Neural crest cell (in vitro differentiated cells): ENCODE results near the gene TAOK2. TPM values are rescaled to one million over a fixed set of nuclear protein-coding genes. Genes with fewer than 3 reads are reported as not detected.

Experiments used
- DNase-seq: peaks from one replicate; pipeline ENCODE4 v3.0.0; 2021; ENCODE audit warnings: low read depth, mixed read lengths, low spot score
- H3K27ac Mint-ChIP-seq: one replicate; pipeline ENCODE4 v1.8.0; 2021; ENCODE audit warnings: mild to moderate bottlenecking, mixed read lengths; ENCODE audit not compliant: unreplicated experiment
- H3K27me3 Mint-ChIP-seq: 2 replicates; pipeline ENCODE4 v1.8.0; 2021; ENCODE audit warnings: low read depth, mild to moderate bottlenecking, mixed read lengths
- H3K36me3 Mint-ChIP-seq: 2 replicates; pipeline ENCODE4 v1.8.0; 2021; ENCODE audit warnings: low read depth, mild to moderate bottlenecking, mixed read lengths
- H3K4me1 Mint-ChIP-seq: 2 replicates; pipeline ENCODE4 v1.8.0; 2021; ENCODE audit warnings: mixed read lengths
- H3K4me3 Mint-ChIP-seq: one replicate; pipeline ENCODE4 v1.8.0; 2021; ENCODE audit warnings: mild to moderate bottlenecking, mixed read lengths
- H3K9me3 Mint-ChIP-seq: 2 replicates; pipeline ENCODE4 v1.8.0; 2021; ENCODE audit warnings: mixed read lengths
- long read RNA-seq: library from polyadenylated mRNA; unstranded; transcript quantifications from one replicate; pipeline ENCODE4 v2.0.0, GENCODE V29; 2020
- total RNA-seq: library from RNA; stranded (reverse); gene quantifications from 2 replicates; pipeline ENCODE4 v1.2.1, GENCODE V29; 2021
- TF ChIP-seq, protein P1 (sequence below): fragments of 200-600 bp; sonication (generic); conservative IDR thresholded peaks from 2 replicates; pipeline ENCODE4 v1.5.0; 2021; ENCODE audit warnings: antibody characterized with exemption, mild to moderate bottlenecking

The TAOK2 gene
- 67.7 and 73.2 TPM in 2 replicates for total RNA-seq
- long read RNA-seq = 0 reads

- peak within 1 kb of the TSS; percentile 98 for H3K4me3 Mint-ChIP-seq
- DNase-seq = peak; percentile 99
- H3K4me1 Mint-ChIP-seq = peaks cover 38% of the 10 kb centered on the region
- no peaks in the 10 kb centered on the region for H3K27me3 Mint-ChIP-seq
- H3K36me3 Mint-ChIP-seq = peaks cover 27% of the 10 kb centered on the region
- peaks cover 6% of the 10 kb centered on the region for H3K9me3 Mint-ChIP-seq
- H3K27ac Mint-ChIP-seq = peak within 1 kb of the TSS; percentile 91
- TF ChIP-seq, protein P1, sequence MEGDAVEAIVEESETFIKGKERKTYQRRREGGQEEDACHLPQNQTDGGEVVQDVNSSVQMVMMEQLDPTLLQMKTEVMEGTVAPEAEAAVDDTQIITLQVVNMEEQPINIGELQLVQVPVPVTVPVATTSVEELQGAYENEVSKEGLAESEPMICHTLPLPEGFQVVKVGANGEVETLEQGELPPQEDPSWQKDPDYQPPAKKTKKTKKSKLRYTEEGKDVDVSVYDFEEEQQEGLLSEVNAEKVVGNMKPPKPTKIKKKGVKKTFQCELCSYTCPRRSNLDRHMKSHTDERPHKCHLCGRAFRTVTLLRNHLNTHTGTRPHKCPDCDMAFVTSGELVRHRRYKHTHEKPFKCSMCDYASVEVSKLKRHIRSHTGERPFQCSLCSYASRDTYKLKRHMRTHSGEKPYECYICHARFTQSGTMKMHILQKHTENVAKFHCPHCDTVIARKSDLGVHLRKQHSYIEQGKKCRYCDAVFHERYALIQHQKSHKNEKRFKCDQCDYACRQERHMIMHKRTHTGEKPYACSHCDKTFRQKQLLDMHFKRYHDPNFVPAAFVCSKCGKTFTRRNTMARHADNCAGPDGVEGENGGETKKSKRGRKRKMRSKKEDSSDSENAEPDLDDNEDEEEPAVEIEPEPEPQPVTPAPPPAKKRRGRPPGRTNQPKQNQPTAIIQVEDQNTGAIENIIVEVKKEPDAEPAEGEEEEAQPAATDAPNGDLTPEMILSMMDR = no peak
Measured at GRCh38 chr16:29973384-29974246, at the start of gene TAOK2. TSS of gene TAOK2 (plus strand) at chr16:29973868. CDS start at chr16:29977773, 3,905 bp downstream.

DNA sequence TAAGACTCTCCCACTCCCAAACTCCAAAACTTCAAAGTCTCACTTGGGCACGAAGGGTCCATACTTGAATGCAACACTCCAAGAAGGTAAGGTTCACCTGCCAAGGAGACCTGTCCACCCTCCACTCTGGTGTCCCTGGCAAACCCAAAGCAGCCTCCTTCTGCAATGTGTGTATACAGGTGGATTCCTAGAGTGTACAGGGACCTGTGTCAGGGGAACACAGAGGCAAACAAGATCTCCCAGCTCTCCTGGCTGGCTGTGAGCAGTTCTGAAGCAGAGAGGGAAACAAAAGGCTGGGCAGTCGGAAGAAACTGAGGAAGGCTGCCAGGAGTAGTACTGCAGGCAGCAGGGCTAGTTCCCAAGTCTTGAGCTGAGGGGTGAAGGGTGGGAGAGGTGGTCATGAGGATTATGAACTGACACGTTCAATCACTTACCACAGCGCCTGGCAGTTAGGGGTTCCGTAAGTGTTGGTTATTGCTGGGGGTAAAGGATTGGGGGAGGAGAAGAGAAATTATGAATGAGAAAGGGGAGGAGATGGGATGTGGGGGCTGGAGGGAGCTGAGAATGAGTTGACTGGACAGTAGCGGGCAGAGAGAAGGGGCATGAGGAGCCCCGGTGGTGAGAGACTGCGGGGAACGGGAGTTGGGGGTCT, 48.4 kb upstream of the TAOK2 start:
- no peaks in the 10 kb centered on the region for H3K36me3 Mint-ChIP-seq
- no peaks in the 10 kb centered on the region for H3K27me3 Mint-ChIP-seq
- H3K4me3 Mint-ChIP-seq = peak overlapping the region; percentile 96
- no peak for DNase-seq
- peaks cover 31% of the 10 kb centered on the region for H3K4me1 Mint-ChIP-seq
- no peaks in the 10 kb centered on the region for H3K9me3 Mint-ChIP-seq
- peak overlapping the region; percentile 25 for H3K27ac Mint-ChIP-seq
- TF ChIP-seq, protein P1 = no peak

GRCh38 chr16:29925781-29926710, 47.6 kb upstream of the TAOK2 start, which contains the start of gene KCTD13:
TSS of gene KCTD13 (minus strand) at chr16:29926226. CDS start at chr16:29926033, 193 bp downstream.
- DNase-seq = peak; percentile 95
- H3K27me3 Mint-ChIP-seq = no peaks in the 10 kb centered on the region
- H3K4me1 Mint-ChIP-seq = peaks cover 31% of the 10 kb centered on the region
- no peaks in the 10 kb centered on the region for H3K36me3 Mint-ChIP-seq
- H3K9me3 Mint-ChIP-seq = no peaks in the 10 kb centered on the region
- peak within 1 kb of the TSS; percentile 97 for H3K4me3 Mint-ChIP-seq
- TF ChIP-seq, protein P1 = no peak
- H3K27ac Mint-ChIP-seq = peak within 1 kb of the TSS; percentile 100

DNA sequence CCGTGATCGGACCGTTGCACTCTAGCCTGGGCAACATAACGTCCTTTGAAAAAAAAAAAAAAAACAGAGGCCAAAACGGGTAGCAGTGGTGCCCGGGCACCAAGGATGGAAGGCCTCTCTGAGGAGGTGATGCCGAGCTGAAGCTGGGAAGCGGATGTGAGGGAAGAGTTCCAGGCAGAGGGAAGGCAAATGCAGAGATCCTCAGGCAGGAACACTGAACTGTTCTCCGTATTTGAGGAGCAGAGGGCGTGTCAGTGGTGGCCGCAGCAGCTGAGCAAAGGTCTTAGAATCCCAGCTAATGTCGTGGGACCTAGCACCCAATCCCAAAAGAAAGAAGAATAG, 47.0 kb upstream of the TAOK2 start:
- TF ChIP-seq, protein P1 = no peak
- Mint-ChIP-seq H3K4me1 (peaks cover 31% of the 10 kb centered on the region), H3K9me3 (no peaks in the 10 kb centered on the region), H3K27me3 (no peaks in the 10 kb centered on the region), H3K4me3 (peak overlapping the region; percentile 97), H3K27ac (peak overlapping the region; percentile 100), H3K36me3 (no peaks in the 10 kb centered on the region)
- DNase-seq = no peak
